K562 (cell line): Measurements from ENCODE around the gene FBXW7. TPM values are rescaled to one million over a fixed set of nuclear protein-coding genes. Genes with fewer than 3 reads are reported as not detected.

ENCODE experiments used
- ATAC-seq: fragments of 200-7000 bp; cut with Tn5 transposase; 3 replicates; pipeline ENCODE4 v1.9.1; 2020; ENCODE audit warnings: moderate library complexity
- BruUV-seq: library from RNA; stranded (reverse); fragments of 400-500 nt; replicated peaks from 2 replicates; lab custom pipeline; 2021; lab: Mats Ljungman, UMichigan
- CTCF ChIA-PET: fragments of 300-600 bp; formaldehyde crosslinking; extraction: SDS; loops from one replicate; lab custom pipeline; 2021; ENCODE audit warnings: low intra/inter-chr PET ratio; lab: Yijun Ruan, JAX
- POLR2A ChIA-PET: fragments of 300-600, 350-650 bp; sonication (Branson Sonifier 250); formaldehyde crosslinking; extraction: SDS; loops from one replicate; lab custom pipeline; 2021; ENCODE audit warnings: antibody characterized with exemption, inconsistent platforms; lab: Yijun Ruan, JAX
- DNase-seq, 4 experiments: peaks; one replicate each; pipeline versions ENCODE4 v3.0.0 to v3.0.0-alpha.2; 2011 to 2018; ENCODE audit warnings: low spot score in 3 of 4, mixed read lengths in 3 of 4; ENCODE audit errors: extremely low read depth in 1 of 4
- FAIRE-seq: peaks from 2 replicates; lab custom pipeline; 2011; peaks lifted over from hg19 to GRCh38; lab: Jason Lieb, UNC
- H2AFZ ChIP-seq: 2 replicates; pipeline ENCODE4 v1.6.0; 2011; ENCODE audit warnings: low read depth, low read length, control low read depth, inconsistent platforms
- H3K27ac ChIP-seq: fragments of 200-600 bp; 3 replicates; pipeline ENCODE4 v1.8.0; 2011; ENCODE audit warnings: low read depth, mild to moderate bottlenecking, control low read depth, inconsistent platforms, low read length, moderate library complexity, mixed read lengths; ENCODE audit errors: extremely low read depth
- H3K27me3 ChIP-seq, 2 experiments: fragments of 300-600 bp in 1 of 2; 2 replicates in 1 of 2; 3 replicates in 1 of 2; pipeline versions ENCODE4 v1.6.0 to v1.8.0; 2011; ENCODE audit warnings: inconsistent platforms in 2 of 2, low read length in 2 of 2, mild to moderate bottlenecking in 1 of 2, mixed read lengths in 1 of 2, moderate library complexity in 1 of 2; ENCODE audit not compliant: control insufficient read depth in 2 of 2, insufficient read depth in 2 of 2
- H3K36me3 ChIP-seq: fragments of 300-600 bp; 3 replicates; pipeline ENCODE4 v1.8.0; 2011; ENCODE audit warnings: mild to moderate bottlenecking, low read length, inconsistent platforms; ENCODE audit not compliant: control insufficient read depth, insufficient read depth
- H3K4me1 ChIP-seq, 2 experiments: fragments of 200-600 bp in 1 of 2; replicated peaks in 1 of 2; 2 replicates in 1 of 2; 3 replicates in 1 of 2; pipeline versions ENCODE4 v1.5.1 to v1.8.0; 2011; ENCODE audit warnings: inconsistent platforms in 2 of 2, low read length in 2 of 2, mild to moderate bottlenecking in 1 of 2, mixed read lengths in 1 of 2, moderate library complexity in 1 of 2; ENCODE audit not compliant: control insufficient read depth in 2 of 2, insufficient read depth in 2 of 2
- H3K4me2 ChIP-seq: 2 replicates; pipeline ENCODE4 v1.6.1; 2011; ENCODE audit warnings: low read length, control low read depth, inconsistent platforms, mixed read lengths; ENCODE audit not compliant: insufficient read depth
- H3K4me3 ChIP-seq: fragments of 200-600 bp; sonication (generic), shearing (Covaris generic); 2 replicates; pipeline ENCODE4 v1.5.1; 2016; ENCODE audit warnings: control low read depth, inconsistent platforms
- H3K79me2 ChIP-seq: fragments of 200-600 bp; 3 replicates; pipeline ENCODE4 v1.8.0; 2011; ENCODE audit warnings: low read length, inconsistent platforms; ENCODE audit not compliant: control insufficient read depth, insufficient read depth
- H3K9ac ChIP-seq, 2 experiments: 2 replicates each; pipeline versions ENCODE4 v1.6.0 to v1.6.1; 2011; ENCODE audit warnings: low read depth in 2 of 2, low read length in 2 of 2, control low read depth in 1 of 2, inconsistent platforms in 1 of 2, mild to moderate bottlenecking in 1 of 2, mixed read lengths in 1 of 2; ENCODE audit not compliant: insufficient read depth in 1 of 2
- H3K9me1 ChIP-seq: one replicate; pipeline ENCODE4 v1.6.0; 2011; ENCODE audit warnings: inconsistent platforms, mild to moderate bottlenecking, low read length, moderate library complexity; ENCODE audit not compliant: control insufficient read depth, insufficient read depth
- H3K9me3 ChIP-seq: replicated peaks from 2 replicates; pipeline ENCODE4 v1.5.1; 2011; ENCODE audit warnings: low read depth, low read length, inconsistent platforms; ENCODE audit not compliant: control insufficient read depth, insufficient read depth
- H4K20me1 ChIP-seq: replicated peaks from 2 replicates; pipeline ENCODE4 v1.6.1; 2011; ENCODE audit warnings: low read length, inconsistent platforms, mixed read lengths; ENCODE audit not compliant: control insufficient read depth, insufficient read depth
- CEBPB ChIP-seq: fragments of 450-650 bp; IDR thresholded peaks from 2 replicates; pipeline ENCODE4 v1.6.1; 2016; ENCODE audit warnings: missing genetic modification characterization, missing compliant biosample characterization
- FOS ChIP-seq: IDR thresholded peaks from 3 replicates; pipeline ENCODE4 v1.6.1; 2011; ENCODE audit not compliant: insufficient read length; ENCODE audit errors: extremely low read depth
- HDAC3 ChIP-seq: fragments of 450-650 bp; IDR thresholded peaks from 2 replicates; pipeline ENCODE4 v1.6.1; 2018; ENCODE audit warnings: borderline replicate concordance, mild to moderate bottlenecking, moderate library complexity; ENCODE audit not compliant: partially characterized antibody
- KHSRP ChIP-seq: fragments of 450-650 bp; IDR thresholded peaks from 2 replicates; pipeline ENCODE4 v1.6.1; 2017
- MAFK ChIP-seq: IDR thresholded peaks from 2 replicates; pipeline ENCODE4 v1.6.1; 2011; ENCODE audit warnings: low read length, improper control_type of control experiment
- MEIS2 ChIP-seq: fragments of 450-650 bp; IDR thresholded peaks from 2 replicates; pipeline ENCODE4 v1.6.1; 2014; ENCODE audit warnings: mild to moderate bottlenecking; ENCODE audit not compliant: partially characterized antibody
- PHB2 ChIP-seq: fragments of 450-650 bp; IDR thresholded peaks from 2 replicates; pipeline ENCODE4 v1.6.1; 2017; ENCODE audit warnings: low read depth
- ZNF75A ChIP-seq: fragments of 450-650 bp; formaldehyde crosslinking; IDR thresholded peaks from 2 replicates; pipeline ENCODE4 v1.4.0; 2020; ENCODE audit warnings: mild to moderate bottlenecking
- WGBS: fragments of 100-300 bp; shearing (Covaris generic); methylation state at CpG from one replicate; pipeline ENCODE4 v1.1.6; 2016; ENCODE audit warnings: low coverage, mixed read lengths; ENCODE audit not compliant: insufficient coverage; ENCODE audit errors: missing lambda C conversion rate; 5-methylcytosine and 5-hydroxymethylcytosine counted together
- in situ Hi-C: fragments of 300-500 bp; cut with MboI; formaldehyde crosslinking; loops from 4 replicates; pipeline ENCODE4 v1.15.0; 2018; ENCODE audit warnings: inconsistent platforms, mixed read lengths
- intact Hi-C: fragments of 100-400 bp; cut with micrococcal nuclease; formaldehyde crosslinking; loops from 2 replicates; pipeline ENCODE4 v1.14.2; 2022
- polyA plus RNA-seq, 8 experiments: library from polyadenylated mRNA; depleted of rRNA in 4 of 8; stranded (reverse) in 5 of 8; unstranded in 3 of 8; fragments of >200 nt; fragmentation: Nextera tagmentation in 2 of 8; fragmentation: Illumina TruSeq in 1 of 8; extraction: Ambion mirVana in 2 of 8; extraction: Trizol in 1 of 8; gene quantifications; 2 replicates each; pipeline versions ENCODE4 v1.2.1 to v1.2.3, GENCODE V29; 2011 to 2014; ENCODE audit warnings: inconsistent platforms in 1 of 8, missing spikeins in 1 of 8
- total RNA-seq, 7 experiments: library from RNA; depleted of rRNA in 6 of 7; stranded (reverse); fragments of >200 nt in 6 of 7; fragmentation: Illumina TruSeq in 2 of 7; extraction: Trizol in 2 of 7; gene quantifications; 2 replicates each; pipeline versions ENCODE4 v1.2.1 to v1.2.3, GENCODE V29; 2011 to 2021; ENCODE audit warnings: low replicate concordance in 1 of 7
- TF ChIP-seq, protein P1 (sequence below): sonication (generic); formaldehyde crosslinking; IDR thresholded peaks from 2 replicates; pipeline ENCODE4 v1.9.0; 2022; ENCODE audit warnings: mild to moderate bottlenecking, missing genetic modification reagents
- TF ChIP-seq, protein P2 (sequence below): fragments of 450-650 bp; IDR thresholded peaks from one replicate; pipeline ENCODE4 v1.6.1; 2018; ENCODE audit warnings: mild to moderate bottlenecking, moderate library complexity; ENCODE audit not compliant: partially characterized antibody
- TF ChIP-seq, protein P3 (sequence below): fragments of 250-450 bp; sonication (Bioruptor Pico); IDR thresholded peaks from 2 replicates; pipeline ENCODE4 v1.8.0; 2021; ENCODE audit warnings: borderline replicate concordance, mild to moderate bottlenecking, moderate library complexity; ENCODE audit not compliant: poor library complexity, severe bottlenecking

The FBXW7 gene
- total and polyA plus RNA-seq, 9 of the 15 experiments (the other 6 are each of a cell fraction or from before 2014, with no cell fraction given): 6.8 to 44.2 (median 16.4) TPM

GRCh38 chr4:152579916-152580315 lies 44.0 kb upstream of the FBXW7 start (continued):
- TF ChIP-seq MEIS2 (peak; percentile 71), FOS (no peak), MAFK (peak; percentile 47; the same call in 1 of the 2 replicates)
- TF ChIP-seq, protein P1, sequence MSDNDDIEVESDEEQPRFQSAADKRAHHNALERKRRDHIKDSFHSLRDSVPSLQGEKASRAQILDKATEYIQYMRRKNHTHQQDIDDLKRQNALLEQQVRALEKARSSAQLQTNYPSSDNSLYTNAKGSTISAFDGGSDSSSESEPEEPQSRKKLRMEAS (CRISPR knock-in tag): no peak
- TF ChIP-seq, protein P2, sequence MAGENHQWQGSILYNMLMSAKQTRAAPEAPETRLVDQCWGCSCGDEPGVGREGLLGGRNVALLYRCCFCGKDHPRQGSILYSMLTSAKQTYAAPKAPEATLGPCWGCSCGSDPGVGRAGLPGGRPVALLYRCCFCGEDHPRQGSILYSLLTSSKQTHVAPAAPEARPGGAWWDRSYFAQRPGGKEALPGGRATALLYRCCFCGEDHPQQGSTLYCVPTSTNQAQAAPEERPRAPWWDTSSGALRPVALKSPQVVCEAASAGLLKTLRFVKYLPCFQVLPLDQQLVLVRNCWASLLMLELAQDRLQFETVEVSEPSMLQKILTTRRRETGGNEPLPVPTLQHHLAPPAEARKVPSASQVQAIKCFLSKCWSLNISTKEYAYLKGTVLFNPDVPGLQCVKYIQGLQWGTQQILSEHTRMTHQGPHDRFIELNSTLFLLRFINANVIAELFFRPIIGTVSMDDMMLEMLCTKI: no peak

DNA sequence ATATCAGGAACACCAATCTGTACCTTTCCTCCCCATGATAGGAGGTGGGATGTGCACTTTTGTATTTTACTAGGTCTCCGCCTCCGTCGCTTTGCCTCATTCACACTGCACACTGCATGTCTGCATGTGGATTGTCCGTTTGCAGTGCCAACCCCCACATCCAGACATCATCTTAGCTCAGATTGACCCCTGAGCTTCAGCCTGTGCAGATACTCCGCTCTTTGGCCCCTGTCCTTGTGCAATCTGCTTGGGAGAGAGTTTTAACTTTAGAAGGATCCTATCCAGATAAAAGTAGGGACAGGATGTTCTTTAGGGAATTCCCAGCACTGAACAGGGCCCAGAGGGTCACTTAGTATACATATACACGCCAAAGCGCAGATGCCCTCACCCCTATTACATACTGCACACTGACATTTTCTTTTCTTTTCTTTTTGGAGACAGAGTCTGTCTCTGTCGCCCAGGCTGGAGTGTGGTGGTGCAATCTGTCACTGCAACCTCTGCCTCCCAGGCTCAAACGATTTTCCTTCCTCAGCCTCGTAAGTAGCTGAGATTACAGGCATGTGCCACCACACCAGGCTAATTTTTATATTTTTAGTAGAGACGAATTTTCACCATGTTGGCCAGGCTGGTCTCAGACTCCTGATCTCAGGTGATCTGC lies 43.3 kb upstream of the FBXW7 start:
- ChIA-PET POLR2A (interaction anchor here (1.1 to 1.7 kb wide), 3 partner anchors 9 to 24 kb away, joined by 3 to 4 read pairs (median 3); no protein-coding TSS in a partner anchor), CTCF (no interaction called here)
- no peak for DNase-seq
- TF ChIP-seq ZNF75A (CRISPR knock-in tag): no peak
- no peak for TF ChIP-seq PHB2
- TF ChIP-seq, protein P3, sequence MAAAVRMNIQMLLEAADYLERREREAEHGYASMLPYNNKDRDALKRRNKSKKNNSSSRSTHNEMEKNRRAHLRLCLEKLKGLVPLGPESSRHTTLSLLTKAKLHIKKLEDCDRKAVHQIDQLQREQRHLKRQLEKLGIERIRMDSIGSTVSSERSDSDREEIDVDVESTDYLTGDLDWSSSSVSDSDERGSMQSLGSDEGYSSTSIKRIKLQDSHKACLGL (CRISPR knock-in tag): no peak
- TF ChIP-seq CEBPB (tag): 0 out of 2 replicates have a peak, but pooled peaks have one; percentile 18
- no peak for TF ChIP-seq HDAC3
- TF ChIP-seq KHSRP: no peak
- no peaks in the 10 kb centered on the region for H3K9me1 ChIP-seq
- H3K4me2 ChIP-seq: no peak overlapping the region
- H3K4me1 ChIP-seq: peaks cover 0 to 10% of the 10 kb centered on the region in 2 experiments; a peak in 2 of 5 replicates
- no peak overlapping the region for H2AFZ ChIP-seq
- in situ Hi-C loops: no loop called here
- BruUV-seq: no TSS peak
- H3K36me3 ChIP-seq: no peaks in the 10 kb centered on the region
- intact Hi-C loops: no loop called here
- no peaks in the 10 kb centered on the region for H4K20me1 ChIP-seq
- 36% methylated on average over 11 of the region's 11 CpGs for WGBS
- no peak overlapping the region for H3K9ac ChIP-seq
- H3K27ac ChIP-seq: no peak overlapping the region
- ATAC-seq: peak; percentile 30; the same call in 2 of the 3 replicates
- H3K9me3 ChIP-seq: no peaks in the 10 kb centered on the region
- no peak for FAIRE-seq
- H3K4me3 ChIP-seq: no peak overlapping the region
- no peaks in the 10 kb centered on the region for H3K79me2 ChIP-seq
- H3K27me3 ChIP-seq: peaks cover 0 to 5% of the 10 kb centered on the region in 2 experiments; a peak in 3 of 5 replicates
